Transverse colon (tissue), 4 donors: Measurements from ENCODE around the gene SH3TC2.

ENCODE experiments used
- EP300 ChIP-seq: sonication (generic); formaldehyde crosslinking; IDR thresholded peaks from one replicate; pipeline ENCODE4 v1.6.1; 2017; ENCODE audit warnings: antibody characterized with exemption, low read depth
- POLR2A ChIP-seq: fragments of 450-650 bp; IDR thresholded peaks from one replicate; pipeline ENCODE4 v1.6.1; 2016; ENCODE audit warnings: antibody characterized with exemption, mild to moderate bottlenecking, moderate library complexity
- POLR2AphosphoS5 ChIP-seq, 3 donors: sonication (generic); formaldehyde crosslinking; IDR thresholded peaks; one replicate each; pipeline ENCODE4 v1.6.1; 2016; ENCODE audit warnings: antibody characterized with exemption in 3 of 3
- TF ChIP-seq, protein P1 (sequence below), 5 experiments: fragments of 200-600 bp in 3 of 5; fragments of 450-650 bp in 2 of 5; sonication (generic) in 3 of 5; IDR thresholded peaks; 1 replicate in 2 of 5; 2 replicates in 3 of 5; pipeline ENCODE4 v1.5.1; 2016 to 2017; ENCODE audit warnings: antibody characterized with exemption in 5 of 5, inconsistent platforms in 3 of 5, mild to moderate bottlenecking in 2 of 5, moderate library complexity in 1 of 5

DNA sequence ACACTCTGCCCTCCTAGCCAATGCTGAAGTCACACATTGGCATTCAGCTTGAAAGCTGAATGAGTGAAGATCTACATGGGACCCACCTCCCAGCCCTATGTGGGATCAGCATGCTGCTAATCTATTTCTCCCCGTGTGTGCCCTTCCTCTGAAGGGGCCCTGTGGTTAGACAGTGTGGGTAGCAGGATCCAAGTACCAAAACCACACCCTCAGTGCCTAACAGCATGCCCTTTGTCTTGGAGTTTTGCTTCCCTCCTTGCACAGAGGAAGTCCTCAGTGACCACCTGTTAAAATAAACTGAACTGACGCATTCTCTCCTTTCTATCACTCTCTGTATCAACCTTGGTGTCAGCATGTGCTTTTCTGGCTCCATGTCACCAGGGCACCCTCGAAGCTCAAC lies 25.0 kb downstream of the SH3TC2 start:
- TF ChIP-seq, protein P1, sequence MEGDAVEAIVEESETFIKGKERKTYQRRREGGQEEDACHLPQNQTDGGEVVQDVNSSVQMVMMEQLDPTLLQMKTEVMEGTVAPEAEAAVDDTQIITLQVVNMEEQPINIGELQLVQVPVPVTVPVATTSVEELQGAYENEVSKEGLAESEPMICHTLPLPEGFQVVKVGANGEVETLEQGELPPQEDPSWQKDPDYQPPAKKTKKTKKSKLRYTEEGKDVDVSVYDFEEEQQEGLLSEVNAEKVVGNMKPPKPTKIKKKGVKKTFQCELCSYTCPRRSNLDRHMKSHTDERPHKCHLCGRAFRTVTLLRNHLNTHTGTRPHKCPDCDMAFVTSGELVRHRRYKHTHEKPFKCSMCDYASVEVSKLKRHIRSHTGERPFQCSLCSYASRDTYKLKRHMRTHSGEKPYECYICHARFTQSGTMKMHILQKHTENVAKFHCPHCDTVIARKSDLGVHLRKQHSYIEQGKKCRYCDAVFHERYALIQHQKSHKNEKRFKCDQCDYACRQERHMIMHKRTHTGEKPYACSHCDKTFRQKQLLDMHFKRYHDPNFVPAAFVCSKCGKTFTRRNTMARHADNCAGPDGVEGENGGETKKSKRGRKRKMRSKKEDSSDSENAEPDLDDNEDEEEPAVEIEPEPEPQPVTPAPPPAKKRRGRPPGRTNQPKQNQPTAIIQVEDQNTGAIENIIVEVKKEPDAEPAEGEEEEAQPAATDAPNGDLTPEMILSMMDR (IDR thresholded peaks at IDR 0.05) = no peak
- TF ChIP-seq EP300 (no peak), POLR2A (no peak), POLR2AphosphoS5 (IDR thresholded peaks at IDR 0.05) (no peak)
